ENCODE measurements around the gene GALNT10. TPM values are rescaled to one million over a fixed set of nuclear protein-coding genes. Genes with fewer than 3 reads are reported as not detected.

Gene GALNT10
- total RNA-seq, 1 donor from 2014 or later = 39.8 TPM

DNA sequence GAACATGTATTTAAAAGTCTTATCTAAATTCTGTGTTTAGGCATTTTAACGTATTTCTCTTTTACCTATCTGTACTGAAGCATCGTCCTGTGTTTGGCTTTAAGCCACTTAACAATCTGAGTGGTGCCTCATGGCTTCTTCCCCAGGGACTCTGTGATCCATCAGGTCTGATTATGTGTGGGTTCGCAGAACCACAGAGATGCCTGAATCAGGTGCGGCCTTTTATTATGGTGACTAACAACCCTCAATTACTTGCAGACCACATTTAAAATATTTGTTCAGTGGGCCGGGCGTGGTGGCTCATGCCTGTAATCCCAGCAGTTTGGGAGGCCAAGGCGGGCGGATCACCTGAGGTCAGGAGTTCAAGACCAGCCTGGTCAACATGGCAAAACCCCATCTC, 215.7 kb downstream of the GALNT10 start:
- peaks cover 25% of the 10 kb centered on the region for H3K4me1 Mint-ChIP-seq
- H3K27ac Mint-ChIP-seq (ENCODE audit: unreplicated experiment) = no peak overlapping the region
- no peak for TF ChIP-seq CTCF (conservative IDR thresholded peaks at IDR 0.05)
- no peak overlapping the region for H3K4me3 Mint-ChIP-seq
- no peaks in the 10 kb centered on the region for H3K27me3 Mint-ChIP-seq (ENCODE audit: low read depth)
- no peak for DNase-seq (ENCODE audit: low read depth, low spot score)
- H3K36me3 Mint-ChIP-seq (ENCODE audit: low read depth) = peaks cover 2% of the 10 kb centered on the region
- no peaks in the 10 kb centered on the region for H3K9me3 Mint-ChIP-seq

GRCh38 chr5:154406826-154407225, 216.3 kb downstream of the GALNT10 start:
- Mint-ChIP-seq H3K36me3 (ENCODE audit: low read depth) (peaks cover 5% of the 10 kb centered on the region), H3K9me3 (no peaks in the 10 kb centered on the region), H3K4me3 (no peak overlapping the region), H3K27me3 (ENCODE audit: low read depth) (no peaks in the 10 kb centered on the region), H3K4me1 (peaks cover 19% of the 10 kb centered on the region), H3K27ac (ENCODE audit: unreplicated experiment) (no peak overlapping the region)
- TF ChIP-seq CTCF (conservative IDR thresholded peaks at IDR 0.05) = no peak
- DNase-seq (ENCODE audit: low read depth, low spot score) = no peak

GRCh38 chr5:154408811-154409210, 218.3 kb downstream of the GALNT10 start:
- Mint-ChIP-seq H3K4me1 (peaks cover 13% of the 10 kb centered on the region), H3K27me3 (ENCODE audit: low read depth) (no peaks in the 10 kb centered on the region), H3K9me3 (no peaks in the 10 kb centered on the region), H3K36me3 (ENCODE audit: low read depth) (peaks cover 8% of the 10 kb centered on the region), H3K4me3 (no peak overlapping the region), H3K27ac (ENCODE audit: unreplicated experiment) (no peak overlapping the region)
- TF ChIP-seq CTCF (conservative IDR thresholded peaks at IDR 0.05) = no peak
- no peak for DNase-seq (ENCODE audit: low read depth, low spot score)

- no peak for DNase-seq (ENCODE audit: low read depth, low spot score)
- H3K9me3 Mint-ChIP-seq = no peaks in the 10 kb centered on the region
- no peak for TF ChIP-seq CTCF (conservative IDR thresholded peaks at IDR 0.05)
These were observed 218.8 kb downstream of the GALNT10 start for GRCh38 chr5:154409230-154409840.

DNA sequence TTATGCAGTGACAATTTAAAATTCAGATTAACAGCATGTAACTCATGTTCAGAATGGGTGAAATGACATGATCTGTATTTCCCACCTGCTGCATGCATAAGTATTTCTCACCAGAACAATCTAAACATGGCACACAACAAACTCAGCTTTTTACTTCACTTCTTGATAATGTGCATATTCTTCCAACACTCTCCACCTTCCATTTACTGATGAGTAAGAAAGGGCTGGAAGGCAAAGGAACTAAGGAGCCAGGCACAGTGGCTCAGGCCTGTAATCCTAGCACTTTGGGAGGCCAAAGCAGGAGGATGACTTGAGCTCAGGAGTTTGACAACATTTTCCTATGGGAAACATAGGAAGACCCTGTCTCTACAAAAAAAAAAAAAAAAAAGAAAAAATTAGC, 219.5 kb downstream of the GALNT10 start:
- peaks cover 5% of the 10 kb centered on the region for H3K4me1 Mint-ChIP-seq
- H3K27me3 Mint-ChIP-seq (ENCODE audit: low read depth) = no peaks in the 10 kb centered on the region
- no peak for TF ChIP-seq CTCF (conservative IDR thresholded peaks at IDR 0.05)
- no peak overlapping the region for H3K27ac Mint-ChIP-seq (ENCODE audit: unreplicated experiment)
- no peak overlapping the region for H3K4me3 Mint-ChIP-seq
- peaks cover 8% of the 10 kb centered on the region for H3K36me3 Mint-ChIP-seq (ENCODE audit: low read depth)
- no peak for DNase-seq (ENCODE audit: low read depth, low spot score)
- H3K9me3 Mint-ChIP-seq = no peaks in the 10 kb centered on the region

More at GRCh38 chr5:154409230-154409840, 218.8 kb downstream of the GALNT10 start:
- Mint-ChIP-seq H3K4me1 (peaks cover 12% of the 10 kb centered on the region), H3K27me3 (ENCODE audit: low read depth) (no peaks in the 10 kb centered on the region), H3K36me3 (ENCODE audit: low read depth) (peaks cover 8% of the 10 kb centered on the region), H3K4me3 (no peak overlapping the region), H3K27ac (ENCODE audit: unreplicated experiment) (no peak overlapping the region)

Measured in neural crest cell (in vitro differentiated cells).